Activated naive CD8-positive, alpha-beta T cell treated with anti-CD3 and anti-CD28 coated beads, Interleukin-2, amount 10 ng/mL, durations not matched to agents 7 days and 5 days (primary cell): ENCODE results near the gene ANKRD37. TPM values are rescaled to one million over a fixed set of nuclear protein-coding genes. Genes with fewer than 3 reads are reported as not detected.

Experiments used
- ATAC-seq: fragments of 150-1000 bp; cut with Tn5 transposase; one replicate; pipeline ENCODE4 v1.10.0; 2021; ENCODE audit warnings: low read depth, moderate library complexity
- POLR2A ChIA-PET: fragments of 350-600 bp; sonication (Branson Sonifier 250); formaldehyde crosslinking; loops from one replicate; lab custom pipeline; 2021; ENCODE audit warnings: antibody characterized with exemption; lab: Charles Lee
- DNase-seq: peaks from one replicate; pipeline ENCODE4 v3.0.0; 2021
- H3K27ac Mint-ChIP-seq: one replicate; pipeline ENCODE4 v1.8.0; 2022; ENCODE audit warnings: mild to moderate bottlenecking, mixed read lengths
- H3K27me3 Mint-ChIP-seq: one replicate; pipeline ENCODE4 v1.8.0; 2022; ENCODE audit warnings: mild to moderate bottlenecking, moderate library complexity, mixed read lengths
- H3K36me3 Mint-ChIP-seq: one replicate; pipeline ENCODE4 v1.8.0; 2021; ENCODE audit warnings: mild to moderate bottlenecking, mixed read lengths
- H3K4me1 Mint-ChIP-seq: one replicate; pipeline ENCODE4 v1.8.0; 2021; ENCODE audit warnings: mixed read lengths
- H3K4me3 Mint-ChIP-seq: one replicate; pipeline ENCODE4 v1.8.0; 2022; ENCODE audit warnings: mild to moderate bottlenecking, moderate library complexity, mixed read lengths
- H3K9me3 Mint-ChIP-seq: one replicate; pipeline ENCODE4 v1.8.0; 2021; ENCODE audit warnings: mixed read lengths
- total RNA-seq, 2 experiments: library from RNA; stranded (reverse); gene quantifications; one replicate each; pipeline ENCODE4 v1.2.3, GENCODE V29; 2021

Gene ANKRD37
- total RNA-seq, 2 experiments from 2014 or later = 7.4 to 8.1 TPM

GRCh38 chr4:185411849-185412248, 15.2 kb downstream of the ANKRD37 start:
- DNase-seq (no peak), ATAC-seq (no peak)
- no peaks in the 10 kb centered on the region for H3K9me3 Mint-ChIP-seq
- H3K36me3 Mint-ChIP-seq = peaks cover 14% of the 10 kb centered on the region
- H3K4me1 Mint-ChIP-seq = no peaks in the 10 kb centered on the region
- no peak overlapping the region for H3K4me3 Mint-ChIP-seq
- POLR2A ChIA-PET = no interaction called here
- H3K27me3 Mint-ChIP-seq = no peaks in the 10 kb centered on the region
- H3K27ac Mint-ChIP-seq = no peak overlapping the region

- ATAC-seq (no peak), DNase-seq (no peak)
- no peak overlapping the region for H3K27ac Mint-ChIP-seq
- POLR2A ChIA-PET = no interaction called here
- no peaks in the 10 kb centered on the region for H3K27me3 Mint-ChIP-seq
- H3K9me3 Mint-ChIP-seq = no peaks in the 10 kb centered on the region
- peaks cover 18% of the 10 kb centered on the region for H3K36me3 Mint-ChIP-seq
- H3K4me3 Mint-ChIP-seq = no peak overlapping the region
- no peaks in the 10 kb centered on the region for H3K4me1 Mint-ChIP-seq
Observed at GRCh38 chr4:185412412-185412811, 15.8 kb downstream of the ANKRD37 start.

- H3K4me1 Mint-ChIP-seq = peaks cover 1% of the 10 kb centered on the region
Observed at GRCh38 chr4:185416955-185417354, 20.3 kb downstream of the ANKRD37 start.

GRCh38 chr4:185421366-185422124, 24.9 kb downstream of the ANKRD37 start:
- Mint-ChIP-seq H3K36me3 (peaks cover 25% of the 10 kb centered on the region), H3K9me3 (no peaks in the 10 kb centered on the region), H3K4me1 (peaks cover 17% of the 10 kb centered on the region), H3K27me3 (no peaks in the 10 kb centered on the region), H3K27ac (no peak overlapping the region), H3K4me3 (no peak overlapping the region)
- POLR2A ChIA-PET = interaction anchor here (1.0 to 1.4 kb wide), 2 partner anchors 11 to 26 kb away, joined by 4 to 6 read pairs; partner anchors contain the start of genes ANKRD37 and LRP2BP
- no peak for DNase-seq
- ATAC-seq = no peak

More at GRCh38 chr4:185416955-185417354, 20.3 kb downstream of the ANKRD37 start:
- peaks cover 28% of the 10 kb centered on the region for H3K36me3 Mint-ChIP-seq
- DNase-seq (no peak), ATAC-seq (no peak)
- H3K27me3 Mint-ChIP-seq = no peaks in the 10 kb centered on the region
- H3K4me3 Mint-ChIP-seq = no peak overlapping the region
- no peak overlapping the region for H3K27ac Mint-ChIP-seq
- no peaks in the 10 kb centered on the region for H3K9me3 Mint-ChIP-seq
- POLR2A ChIA-PET = interaction anchor here (1.3 kb wide), 1 partner anchor 9 kb away, joined by 6 read pairs; the partner anchor contains the start of gene UFSP2

- DNase-seq (no peak), ATAC-seq (peak; percentile 2)
- peaks cover 7% of the 10 kb centered on the region for H3K27me3 Mint-ChIP-seq
- no peaks in the 10 kb centered on the region for H3K9me3 Mint-ChIP-seq
- POLR2A ChIA-PET = interaction anchor here (1.1 to 2.7 kb wide), 3 partner anchors 8 to 29 kb away, joined by 3 to 27 read pairs (median 6); partner anchors contain the start of genes ANKRD37 and LRP2BP
- H3K4me3 Mint-ChIP-seq = peak overlapping the region; percentile 86
- peaks cover 12% of the 10 kb centered on the region for H3K36me3 Mint-ChIP-seq
- peak overlapping the region; percentile 86 for H3K27ac Mint-ChIP-seq
- H3K4me1 Mint-ChIP-seq = peaks cover 18% of the 10 kb centered on the region
Observed at GRCh38 chr4:185424905-185425646, 28.4 kb downstream of the ANKRD37 start.

GRCh38 chr4:185425647-185426352, 29.2 kb downstream of the ANKRD37 start, which contains the start of gene UFSP2:
TSS of gene UFSP2 (minus strand) at chr4:185425964. CDS start at chr4:185425868, 96 bp downstream.
- Mint-ChIP-seq H3K27ac (peak within 1 kb of the TSS; percentile 86), H3K36me3 (peaks cover 12% of the 10 kb centered on the region), H3K4me1 (peaks cover 18% of the 10 kb centered on the region), H3K27me3 (peaks cover 7% of the 10 kb centered on the region), H3K9me3 (no peaks in the 10 kb centered on the region), H3K4me3 (peak within 1 kb of the TSS; percentile 86)
- DNase-seq (peak; percentile 93), ATAC-seq (peak; percentile 91)
- POLR2A ChIA-PET = interaction anchor here (1.1 to 2.7 kb wide), 3 partner anchors 9 to 30 kb away, joined by 3 to 27 read pairs (median 6); partner anchors contain the start of genes ANKRD37 and LRP2BP

GRCh38 chr4:185426960-185427688, 30.5 kb downstream of the ANKRD37 start:
- no peak for DNase-seq

GRCh38 chr4:185429660-185430059, 33.0 kb downstream of the ANKRD37 start:
- Mint-ChIP-seq H3K27ac (no peak overlapping the region), H3K4me3 (no peak overlapping the region), H3K9me3 (no peaks in the 10 kb centered on the region), H3K4me1 (peaks cover 10% of the 10 kb centered on the region), H3K27me3 (peaks cover 12% of the 10 kb centered on the region), H3K36me3 (no peaks in the 10 kb centered on the region)
- no peak for DNase-seq
- no peak for ATAC-seq
- POLR2A ChIA-PET = no interaction called here

More at GRCh38 chr4:185426960-185427688, 30.5 kb downstream of the ANKRD37 start:
- Mint-ChIP-seq H3K27ac (no peak overlapping the region), H3K36me3 (peaks cover 2% of the 10 kb centered on the region), H3K4me1 (peaks cover 18% of the 10 kb centered on the region), H3K27me3 (peaks cover 7% of the 10 kb centered on the region), H3K4me3 (no peak overlapping the region), H3K9me3 (no peaks in the 10 kb centered on the region)
- POLR2A ChIA-PET = interaction anchor here (2.7 kb wide), 1 partner anchor 31 kb away, joined by 27 read pairs; the partner anchor contains the start of genes ANKRD37 and LRP2BP
- ATAC-seq = no peak

- Mint-ChIP-seq H3K27ac (no peak overlapping the region), H3K4me1 (no peaks in the 10 kb centered on the region), H3K27me3 (peaks cover 8% of the 10 kb centered on the region)
Observed at GRCh38 chr4:185435466-185435865, 38.8 kb downstream of the ANKRD37 start.

GRCh38 chr4:185437809-185438208, 41.2 kb downstream of the ANKRD37 start:
- POLR2A ChIA-PET = no interaction called here
- DNase-seq (no peak), ATAC-seq (no peak)
- no peak overlapping the region for H3K27ac Mint-ChIP-seq
- H3K4me1 Mint-ChIP-seq = no peaks in the 10 kb centered on the region
- H3K9me3 Mint-ChIP-seq = no peaks in the 10 kb centered on the region
- peaks cover 7% of the 10 kb centered on the region for H3K27me3 Mint-ChIP-seq
- no peaks in the 10 kb centered on the region for H3K36me3 Mint-ChIP-seq
- H3K4me3 Mint-ChIP-seq = no peak overlapping the region

More at GRCh38 chr4:185435466-185435865, 38.8 kb downstream of the ANKRD37 start:
- H3K9me3 Mint-ChIP-seq = no peaks in the 10 kb centered on the region
- DNase-seq = no peak
- no peaks in the 10 kb centered on the region for H3K36me3 Mint-ChIP-seq
- H3K4me3 Mint-ChIP-seq = no peak overlapping the region
- no peak for ATAC-seq
- POLR2A ChIA-PET = no interaction called here

GRCh38 chr4:185441479-185441878, 44.8 kb downstream of the ANKRD37 start:
- Mint-ChIP-seq H3K4me1 (no peaks in the 10 kb centered on the region), H3K36me3 (no peaks in the 10 kb centered on the region), H3K27ac (no peak overlapping the region), H3K4me3 (no peak overlapping the region), H3K9me3 (no peaks in the 10 kb centered on the region), H3K27me3 (peaks cover 2% of the 10 kb centered on the region)
- DNase-seq (no peak), ATAC-seq (no peak)
- POLR2A ChIA-PET = no interaction called here

- Mint-ChIP-seq H3K27ac (no peak overlapping the region), H3K4me1 (no peaks in the 10 kb centered on the region), H3K4me3 (no peak overlapping the region), H3K36me3 (no peaks in the 10 kb centered on the region), H3K9me3 (no peaks in the 10 kb centered on the region), H3K27me3 (peaks cover 5% of the 10 kb centered on the region)
- no peak for ATAC-seq
- POLR2A ChIA-PET = no interaction called here
- DNase-seq = no peak
Observed at GRCh38 chr4:185445209-185445608, 48.6 kb downstream of the ANKRD37 start.
